Endothelial cell of umbilical vein (primary cell): ENCODE data around the gene THY1. TPM values are rescaled to one million over a fixed set of nuclear protein-coding genes. Genes with fewer than 3 reads are reported as not detected.

Experiments
- BruUV-seq: library from RNA; stranded (reverse); fragments of 400-500 nt; replicated peaks from 2 replicates; lab custom pipeline; 2021; lab: Mats Ljungman, UMichigan
- CTCF ChIA-PET: fragments of 300-600, 350-600 bp; sonication (Branson Sonifier 250); formaldehyde crosslinking; loops from one replicate; lab custom pipeline; 2021; ENCODE audit warnings: antibody characterized with exemption, inconsistent platforms; lab: Charles Lee
- POLR2A ChIA-PET: fragments of 300-600, 350-600 bp; sonication (Branson Sonifier 250); formaldehyde crosslinking; loops from one replicate; lab custom pipeline; 2021; ENCODE audit warnings: antibody characterized with exemption, inconsistent platforms; lab: Charles Lee
- DNase-seq: peaks from one replicate; pipeline ENCODE4 v3.0.0-alpha.2; 2011; ENCODE audit warnings: low read depth, low spot score
- FAIRE-seq: peaks from 2 replicates; lab custom pipeline; 2011; peaks lifted over from hg19 to GRCh38; lab: Jason Lieb, UNC
- H2AFZ ChIP-seq: 2 replicates; pipeline ENCODE4 v1.6.0; 2012; ENCODE audit warnings: low read depth, low read length, control low read depth, inconsistent platforms
- H3K27ac ChIP-seq: 2 replicates; pipeline ENCODE4 v1.5.1; 2011; ENCODE audit warnings: low read depth, mild to moderate bottlenecking, control low read depth, low read length, moderate library complexity; ENCODE audit not compliant: insufficient read depth
- H3K27me3 ChIP-seq, 2 experiments: 2 replicates each; pipeline versions ENCODE4 v1.6.0 to v1.6.1; 2011; ENCODE audit warnings: low read length in 2 of 2, mixed read lengths in 1 of 2; ENCODE audit not compliant: control insufficient read depth in 2 of 2, insufficient read depth in 2 of 2
- H3K36me3 ChIP-seq, 2 experiments: 2 replicates in 1 of 2; 3 replicates in 1 of 2; pipeline ENCODE4 v1.5.1; 2011; ENCODE audit warnings: low read length in 2 of 2, mild to moderate bottlenecking in 1 of 2, moderate library complexity in 1 of 2; ENCODE audit not compliant: control insufficient read depth in 2 of 2, insufficient read depth in 2 of 2; ENCODE audit errors: extremely low read depth in 1 of 2
- H3K4me1 ChIP-seq: 3 replicates; pipeline ENCODE4 v1.5.1; 2011; ENCODE audit warnings: mild to moderate bottlenecking, low read length; ENCODE audit not compliant: control insufficient read depth, insufficient read depth; ENCODE audit errors: extremely low read depth
- H3K4me2 ChIP-seq: 2 replicates; pipeline ENCODE4 v1.6.1; 2011; ENCODE audit warnings: low read length, control low read depth, mixed read lengths; ENCODE audit not compliant: insufficient read depth
- H3K4me3 ChIP-seq, 3 experiments: fragments of 200-600 bp in 1 of 3; sonication (generic), shearing (Covaris generic) in 1 of 3; replicated peaks in 1 of 3; 2 replicates each; pipeline ENCODE4 v1.5.1; 2011 to 2016; ENCODE audit warnings: control low read depth in 3 of 3, low read length in 3 of 3, mild to moderate bottlenecking in 2 of 3, inconsistent platforms in 1 of 3, low read depth in 1 of 3, moderate library complexity in 1 of 3; ENCODE audit not compliant: insufficient read depth in 1 of 3
- H3K79me2 ChIP-seq: 2 replicates; pipeline ENCODE4 v1.6.0; 2012; ENCODE audit warnings: low read length, inconsistent platforms; ENCODE audit not compliant: control insufficient read depth, insufficient read depth
- H3K9ac ChIP-seq: replicated peaks from 2 replicates; pipeline ENCODE3; 2011; ENCODE audit warnings: low read length, control low read depth; ENCODE audit not compliant: insufficient read depth; ENCODE audit errors: extremely low read depth
- H3K9me1 ChIP-seq: replicated peaks from 3 replicates; pipeline ENCODE4 v1.6.0; 2011; ENCODE audit warnings: mild to moderate bottlenecking, low read length; ENCODE audit not compliant: control insufficient read depth, insufficient read depth; ENCODE audit errors: extremely low read depth
- H3K9me3 ChIP-seq: replicated peaks from 2 replicates; pipeline ENCODE4 v1.5.1; 2012; ENCODE audit warnings: low read length, inconsistent platforms; ENCODE audit not compliant: control insufficient read depth, insufficient read depth
- H4K20me1 ChIP-seq: replicated peaks from 2 replicates; pipeline ENCODE3; 2011; ENCODE audit warnings: mild to moderate bottlenecking, low read length; ENCODE audit not compliant: control insufficient read depth, insufficient read depth; ENCODE audit errors: extremely low read depth
- CTCF ChIP-seq, 2 donors: IDR thresholded peaks; 1 replicate in 1 of 2; 2 replicates in 1 of 2; pipeline ENCODE4 v1.5.1; 2011; ENCODE audit warnings: low read length in 2 of 2, mild to moderate bottlenecking in 2 of 2, moderate library complexity in 2 of 2, control low read depth in 1 of 2, inconsistent platforms in 1 of 2, low read depth in 1 of 2; ENCODE audit not compliant: insufficient read depth in 1 of 2; ENCODE audit errors: extremely low read depth in 1 of 2
- EZH2 ChIP-seq: IDR thresholded peaks from 2 replicates; pipeline ENCODE4 v1.6.1; 2012; ENCODE audit warnings: borderline replicate concordance, low read depth, mild to moderate bottlenecking, moderate library complexity, low read length, inconsistent platforms; ENCODE audit not compliant: severe bottlenecking
- FOS ChIP-seq: IDR thresholded peaks from 2 replicates; pipeline ENCODE4 v1.6.1; 2011; ENCODE audit warnings: mild to moderate bottlenecking, low read length, moderate library complexity, borderline replicate concordance; ENCODE audit not compliant: insufficient read depth
- GATA2 ChIP-seq: IDR thresholded peaks from 2 replicates; pipeline ENCODE4 v1.7.0; 2011; ENCODE audit warnings: low read depth, mild to moderate bottlenecking, moderate library complexity, mixed read lengths, low read length; ENCODE audit not compliant: insufficient read length, insufficient read depth
- JUN ChIP-seq: IDR thresholded peaks from 2 replicates; pipeline ENCODE4 v1.6.1; 2011; ENCODE audit warnings: borderline replicate concordance, low read depth; ENCODE audit not compliant: insufficient read length, insufficient read depth
- MAX ChIP-seq: IDR thresholded peaks from 2 replicates; pipeline ENCODE4 v1.6.1; 2011; ENCODE audit not compliant: insufficient read depth, insufficient read length
- MYC ChIP-seq: IDR thresholded peaks from one replicate; pipeline ENCODE4 v1.6.1; 2011; ENCODE audit warnings: mild to moderate bottlenecking, low read depth, low read length
- POLR2A ChIP-seq: IDR thresholded peaks from 2 replicates; pipeline ENCODE4 v1.6.1; 2012; ENCODE audit warnings: low read depth, mild to moderate bottlenecking, control low read depth, low read length
- POLR2AphosphoS5 ChIP-seq: IDR thresholded peaks from 2 replicates; pipeline ENCODE4 v1.6.1; 2012; ENCODE audit warnings: low read depth, mild to moderate bottlenecking, control low read depth, low read length, moderate library complexity; ENCODE audit not compliant: insufficient read depth
- dilution Hi-C: fragments of 300-500 bp; cut with MboI; formaldehyde crosslinking; loops from one replicate; pipeline ENCODE4 v1.15.0; 2019; ENCODE audit warnings: low sequenced_read_pairs; ENCODE audit not compliant: extremely low pct_ligation_motif_present
- intact Hi-C: fragments of 100-400 bp; cut with micrococcal nuclease; formaldehyde crosslinking; loops from one replicate; pipeline ENCODE4 v1.10.0; 2022
- polyA plus RNA-seq, 4 experiments: library from polyadenylated mRNA; depleted of rRNA in 3 of 4; stranded (reverse) in 3 of 4; unstranded in 1 of 4; fragments of >200 nt; gene quantifications; 2 replicates each; pipeline versions ENCODE4 v1.2.1 to v1.2.3, GENCODE V29; 2011 to 2012; ENCODE audit warnings: missing spikeins in 1 of 4
- total RNA-seq: library from RNA; stranded (reverse); gene quantifications from 2 replicates; pipeline ENCODE4 v1.2.3, GENCODE V29; 2021

Gene THY1
- total and polyA plus RNA-seq, 2 donors (not counting 3 experiments of a cell fraction or from before 2014, with no cell fraction given): 0.75 to 1.4 TPM

- no peak overlapping the region for H3K4me3 ChIP-seq
- H4K20me1 ChIP-seq: no peaks in the 10 kb centered on the region
- H3K27ac ChIP-seq: no peak overlapping the region
- H3K9ac ChIP-seq: no peak overlapping the region
- dilution Hi-C loops (no loop called here), intact Hi-C loops (no loop called here)
- TF ChIP-seq MYC: no peak
- BruUV-seq: no TSS peak
- no peaks in the 10 kb centered on the region for H3K36me3 ChIP-seq
- no peaks in the 10 kb centered on the region for H3K9me1 ChIP-seq
- ChIA-PET POLR2A (no interaction called here), CTCF (no interaction called here)
- DNase-seq (no peak), FAIRE-seq (no peak)
- no peak overlapping the region for H3K4me2 ChIP-seq
- no peak overlapping the region for H2AFZ ChIP-seq
- peaks cover 0 to 2% of the 10 kb centered on the region in 2 experiments for H3K27me3 ChIP-seq
- H3K9me3 ChIP-seq: no peaks in the 10 kb centered on the region
- no peaks in the 10 kb centered on the region for H3K79me2 ChIP-seq
- no peaks in the 10 kb centered on the region for H3K4me1 ChIP-seq
These were observed 30.9 kb upstream of the THY1 start for GRCh38 chr11:119453881-119454280.

GRCh38 chr11:119450590-119451326, 27.8 kb upstream of the THY1 start:
- no peak overlapping the region for H3K27ac ChIP-seq
- no peak for TF ChIP-seq MAX
- no peak for TF ChIP-seq EZH2
- no peak for TF ChIP-seq MYC
- no peak for TF ChIP-seq POLR2A
- no peak for TF ChIP-seq CTCF (IDR thresholded peaks at IDR 0.05; ENCODE audit: extremely low read depth in 1 of 2, insufficient read depth in 1 of 2, low read depth in 1 of 2, low read length in 2 of 2)
- no peak for TF ChIP-seq GATA2
- no peak for TF ChIP-seq FOS
- TF ChIP-seq JUN: no peak
- no peak for TF ChIP-seq POLR2AphosphoS5
- no peak overlapping the region for H3K4me3 ChIP-seq
- H3K36me3 ChIP-seq: no peaks in the 10 kb centered on the region
- DNase-seq: no peak
- H2AFZ ChIP-seq: no peak overlapping the region
- BruUV-seq: no TSS peak
- peaks cover 0 to 2% of the 10 kb centered on the region in 2 experiments for H3K27me3 ChIP-seq
- POLR2A ChIA-PET: no interaction called here
- intact Hi-C loops (no loop called here), dilution Hi-C loops (no loop called here)
- no peak overlapping the region for H3K4me2 ChIP-seq
- no peaks in the 10 kb centered on the region for H3K9me1 ChIP-seq
- no peaks in the 10 kb centered on the region for H3K4me1 ChIP-seq
- H3K9ac ChIP-seq: no peak overlapping the region
- no peaks in the 10 kb centered on the region for H3K79me2 ChIP-seq
- FAIRE-seq: no peak
- no peaks in the 10 kb centered on the region for H3K9me3 ChIP-seq
- H4K20me1 ChIP-seq: no peaks in the 10 kb centered on the region
- CTCF ChIA-PET: no interaction called here
